NCI-H1436 (cell line): ENCODE measurements around the gene RAMAC.
"Not testable (repeated sequence)": the region's sequence is repeated elsewhere in the genome, so short reads cannot be mapped to it uniquely, and the experiment has no call there.

ENCODE experiments used
- DNase-seq: peaks from one replicate; lab custom pipeline; 2025; lab: John Stamatoyannopoulos, UW

The RAMAC gene

DNA sequence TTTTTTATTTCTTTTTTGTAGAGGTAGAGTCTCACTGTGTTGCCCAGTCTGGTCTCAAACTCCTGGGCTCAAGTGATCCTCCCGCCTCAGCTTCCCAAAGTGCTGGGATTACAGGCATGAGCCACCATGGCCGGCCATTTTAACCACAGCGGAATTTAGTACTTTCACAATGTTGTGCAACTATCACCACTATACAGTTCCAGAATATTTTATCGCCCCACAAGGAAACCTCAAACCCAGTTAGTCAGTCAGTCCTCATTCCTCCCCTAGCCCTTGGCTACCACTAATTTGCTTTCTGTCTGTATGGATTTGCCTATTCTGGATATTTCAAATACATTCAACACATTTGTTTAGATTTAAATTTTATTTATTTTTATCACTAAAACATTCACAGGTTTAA lies 17.9 kb upstream of the RAMAC start:
- no peak for DNase-seq

DNA sequence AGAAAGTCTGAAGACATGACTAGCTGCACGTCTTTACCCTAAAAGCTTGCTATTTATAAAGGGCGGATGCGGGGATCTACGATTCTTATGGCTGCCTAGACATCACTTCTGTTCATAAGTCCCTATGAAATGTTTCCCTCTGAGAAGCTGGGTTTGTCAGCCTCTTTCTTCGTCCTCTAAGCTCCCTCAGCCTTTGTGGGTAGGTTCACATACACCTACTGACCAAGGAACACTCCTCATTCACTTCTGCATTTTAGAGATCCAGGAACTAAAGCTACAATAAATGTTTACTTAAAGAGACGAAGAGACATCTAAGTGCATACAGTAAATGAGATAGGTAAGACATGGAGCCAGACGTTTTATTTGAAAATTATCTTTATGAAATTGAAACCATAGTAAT lies 16.7 kb upstream of the RAMAC start:
- DNase-seq: no peak

GRCh38 chr15:82970078-82970686 lies 15.8 kb upstream of the RAMAC start:
- DNase-seq: no peak

DNA sequence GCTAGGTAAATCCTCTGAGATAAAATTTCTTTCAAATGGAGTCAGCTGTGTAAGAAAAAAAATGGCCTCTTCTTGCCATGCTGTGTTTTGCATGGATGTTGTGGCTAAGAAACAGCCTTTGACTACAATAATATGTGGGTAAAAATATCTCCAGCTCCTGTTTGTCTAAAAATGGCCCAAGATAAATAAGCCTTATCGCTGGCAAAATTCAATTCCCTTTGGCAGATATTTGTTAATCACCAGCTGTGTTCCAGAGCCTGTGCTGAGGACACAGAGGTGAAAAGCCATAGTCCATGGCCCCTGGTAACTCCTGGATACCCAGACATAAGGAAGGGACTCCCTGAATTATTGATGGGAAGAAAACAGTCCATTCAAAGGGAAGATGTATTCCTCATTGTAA lies 15.3 kb upstream of the RAMAC start:
- no peak for DNase-seq

GRCh38 chr15:82971218-82971984 lies 14.6 kb upstream of the RAMAC start:
- DNase-seq: no peak

GRCh38 chr15:82972990-82973389 lies 13.0 kb upstream of the RAMAC start:
- no peak for DNase-seq

- no peak for DNase-seq
Observed at GRCh38 chr15:82977076-82977475, 8.9 kb upstream of the RAMAC start.

GRCh38 chr15:82978438-82978837 lies 7.6 kb upstream of the RAMAC start:
- no peak for DNase-seq

DNA sequence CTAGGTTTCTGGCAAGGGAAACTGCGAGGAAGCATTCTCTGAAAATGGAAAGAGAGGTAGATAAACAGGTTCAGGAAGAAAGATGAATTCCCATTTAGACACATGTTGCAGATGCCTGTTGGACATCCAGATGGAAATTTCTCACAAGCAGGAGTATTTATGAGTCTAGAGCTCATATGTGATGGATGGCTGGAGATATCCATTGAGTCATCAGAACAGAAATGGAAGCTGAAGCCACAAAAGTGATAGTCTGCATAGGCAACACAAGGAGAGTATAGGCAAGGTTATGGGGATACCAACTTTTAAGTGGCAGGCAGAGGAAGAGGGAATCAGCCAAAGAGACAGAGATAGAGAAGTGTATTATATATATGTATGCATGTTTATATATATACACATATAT lies 6.3 kb upstream of the RAMAC start:
- no peak for DNase-seq

GRCh38 chr15:82980981-82981380 lies 5.0 kb upstream of the RAMAC start:
- no peak for DNase-seq

- no peak for DNase-seq
Observed at GRCh38 chr15:82986442-82986780, 401 bp downstream of the RAMAC start.

DNA sequence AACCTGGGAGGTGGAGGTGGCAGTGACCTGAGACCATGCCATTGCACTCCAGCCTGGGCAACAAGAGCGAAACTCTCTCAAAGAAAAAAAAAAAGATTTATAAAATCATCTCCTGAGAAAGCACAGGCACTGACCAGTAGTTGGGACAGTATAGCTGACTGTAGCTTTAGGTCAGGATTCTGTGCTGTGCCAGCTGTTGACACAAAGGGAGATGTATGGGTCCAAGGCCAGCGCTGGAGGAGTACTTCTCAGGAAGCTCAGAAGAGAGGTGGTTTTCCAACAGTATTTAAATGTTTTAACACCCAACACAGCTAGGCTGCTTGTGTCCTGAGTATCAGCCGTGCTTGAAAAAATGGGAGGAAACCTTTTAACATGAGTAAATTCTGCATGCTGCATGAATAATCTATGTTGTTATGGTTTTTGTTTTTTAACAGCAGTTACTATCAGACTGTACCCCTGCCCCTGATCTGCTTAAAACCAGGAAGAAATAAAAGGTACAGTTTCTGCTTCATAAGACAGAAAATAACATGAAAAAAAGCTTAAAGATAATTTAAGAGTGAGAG lies 6.5 kb downstream of the RAMAC start:
- DNase-seq: no peak

- no peak for DNase-seq
Observed at GRCh38 chr15:82993144-82993543, 7.1 kb downstream of the RAMAC start.

- DNase-seq: no peak
Observed at GRCh38 chr15:82995076-82995475, 9.1 kb downstream of the RAMAC start.

DNA sequence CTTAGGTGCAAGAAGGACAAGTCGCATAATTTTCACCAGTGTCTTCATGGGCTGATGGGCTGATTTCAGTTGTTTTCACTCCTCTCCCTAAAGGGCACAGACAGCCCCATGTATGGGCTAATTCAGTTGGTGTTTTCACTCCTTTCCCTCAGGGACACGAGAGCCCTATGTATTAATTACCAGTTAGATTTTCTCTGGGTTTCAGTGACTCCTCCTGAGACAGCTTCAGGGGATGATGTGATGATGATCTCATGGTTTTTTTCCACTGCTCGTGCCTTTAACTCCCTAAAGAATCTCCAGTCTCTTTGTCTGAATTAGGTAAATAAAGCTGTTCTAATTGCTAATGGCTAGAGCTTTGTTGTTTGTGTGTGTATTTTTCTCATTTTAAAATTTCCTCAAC lies 9.9 kb downstream of the RAMAC start:
- peak; percentile 51 for DNase-seq

GRCh38 chr15:82999426-82999825 lies 13.4 kb downstream of the RAMAC start:
- no peak for DNase-seq

GRCh38 chr15:82999905-83000671 lies 14.1 kb downstream of the RAMAC start:
- DNase-seq: peak; percentile 5

- not testable (repeated sequence) for DNase-seq
Observed at GRCh38 chr15:83000672-83001031, 14.6 kb downstream of the RAMAC start.

DNA sequence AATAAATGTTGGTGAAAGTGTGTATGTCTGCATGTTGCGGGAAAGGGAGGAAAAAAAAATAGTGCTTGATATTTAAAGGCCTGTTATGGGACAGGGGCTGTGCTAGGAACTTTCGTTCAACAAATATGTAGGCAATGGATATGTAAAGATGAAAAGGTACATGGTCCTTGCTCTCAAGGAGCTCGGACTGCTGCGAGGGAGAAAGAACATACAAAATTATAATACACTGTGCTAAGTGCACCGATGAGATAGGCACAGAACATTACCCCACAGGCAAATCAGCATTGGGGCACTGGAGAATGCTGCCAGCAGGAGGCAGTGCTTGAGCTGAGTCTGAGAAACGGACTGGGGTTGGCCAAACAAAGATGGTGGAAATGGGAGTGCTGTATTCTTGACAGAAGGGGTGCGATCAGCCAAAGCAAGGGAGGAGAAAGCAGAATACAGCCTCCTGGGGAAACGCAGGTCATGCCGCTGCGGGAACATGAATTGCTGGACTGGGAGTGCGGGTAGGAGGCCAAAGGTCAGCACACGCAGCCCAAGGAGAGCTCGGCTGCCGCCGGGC lies 24.8 kb downstream of the RAMAC start:
- DNase-seq: peak; percentile 34

DNA sequence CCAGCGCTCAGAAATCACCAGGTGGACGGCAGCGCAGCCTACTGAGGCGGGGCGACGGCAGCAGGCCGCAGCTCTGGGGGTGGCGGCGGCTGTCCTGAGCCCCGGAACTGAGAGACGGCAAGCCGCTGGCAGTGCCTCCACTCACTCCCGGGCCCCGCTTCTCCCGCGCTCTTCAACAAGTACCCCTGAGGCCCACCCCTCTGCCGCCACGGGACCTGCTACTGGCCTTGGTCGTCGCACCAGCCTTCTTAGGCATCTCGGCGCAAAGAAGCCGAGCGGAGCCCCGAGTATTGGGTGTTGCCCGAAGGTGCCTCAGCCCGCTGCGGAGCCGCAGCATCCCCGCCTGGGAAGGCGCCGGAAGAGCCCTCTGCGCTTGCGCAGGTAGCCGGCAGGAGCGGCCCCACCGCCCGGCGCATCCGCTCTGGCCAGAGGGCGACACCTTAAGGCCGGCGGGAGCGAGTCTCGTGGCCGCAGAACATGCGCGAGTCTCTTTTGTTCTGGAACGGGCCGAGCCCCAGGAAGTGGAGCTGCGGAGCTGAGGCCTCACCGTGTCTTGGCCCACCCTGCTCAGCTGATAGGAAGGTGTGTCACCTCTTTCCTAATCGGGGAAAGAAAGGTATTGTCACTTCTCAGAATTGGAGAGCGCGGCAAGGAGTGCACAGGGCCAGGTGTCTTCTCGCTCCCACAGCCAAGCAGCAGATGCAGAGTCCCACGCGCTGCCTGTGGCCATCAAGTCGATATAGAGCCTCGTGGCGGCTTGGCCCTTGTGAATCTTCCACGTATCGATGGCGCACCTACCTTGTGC lies 25.5 kb downstream of the RAMAC start, which contains the start of gene C15orf40:
Gene C15orf40, minus strand, starts transcription at position 369 of the 805 bp plus-strand sequence. Its CDS starts 32 bp downstream, at position 337.
- peak; percentile 83 for DNase-seq

DNA sequence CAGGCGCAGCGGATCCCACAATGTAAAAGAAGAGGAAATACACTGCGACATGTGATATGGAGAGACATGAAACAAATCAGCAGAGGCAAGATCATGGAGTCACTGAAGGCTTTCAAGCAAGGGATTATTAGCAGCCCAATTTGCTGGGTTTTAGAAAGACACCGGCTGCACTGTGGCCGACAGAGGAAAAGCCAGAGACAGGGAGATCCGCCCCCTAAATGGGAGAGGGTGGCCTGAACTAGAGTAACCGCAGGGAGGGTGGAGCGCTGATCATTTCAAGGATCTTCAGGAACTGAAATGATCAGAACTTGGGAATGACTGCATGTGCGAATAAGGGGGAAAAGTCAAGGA lies 26.0 kb downstream of the RAMAC start:
- DNase-seq: no peak

DNA sequence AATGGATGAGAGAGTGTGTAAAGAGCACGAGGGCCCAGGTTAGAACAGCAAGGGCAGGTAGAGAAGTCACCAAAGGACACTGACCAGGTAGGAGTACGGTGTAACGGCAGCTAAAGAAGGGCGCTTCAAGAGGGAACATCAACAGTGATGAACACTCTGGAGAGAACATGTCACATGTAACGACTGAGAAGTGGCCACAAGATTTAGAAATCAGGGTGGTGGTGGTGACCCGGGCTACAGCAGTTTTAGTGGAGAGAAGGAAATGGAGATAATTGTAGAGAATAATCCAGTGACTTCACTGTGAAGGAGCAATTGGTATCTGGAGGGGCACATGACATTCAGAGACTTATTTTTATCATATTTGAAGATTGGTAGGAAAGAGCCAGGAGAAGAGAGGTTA lies 26.6 kb downstream of the RAMAC start:
- no peak for DNase-seq
